Heart left ventricle (tissue), 13 donors: Measurements from ENCODE around the gene NAT8L.

Experiments used
- CTCF ChIP-seq, 12 donors: fragments of 200-600 bp; sonication (generic) in 4 of 12; IDR thresholded peaks; one replicate each; pipeline versions ENCODE4 v1.5.0 to v1.8.0; 2018 to 2022; ENCODE audit warnings: antibody characterized with exemption in 12 of 12, mild to moderate bottlenecking in 5 of 12
- POLR2A ChIP-seq, 2 donors: fragments of 450-650 bp; IDR thresholded peaks; one replicate each; pipeline ENCODE4 v1.6.1; 2017; ENCODE audit warnings: antibody characterized with exemption in 2 of 2, mild to moderate bottlenecking in 2 of 2, moderate library complexity in 2 of 2
- donor health status: ischemic (EF 13 %, LVEDD 7.1; RV severe dilation, severe dysfunction).
- donor health status: DM: no; HTN: yes; CAD: no.
- donor health status: DM: no; HTN: no; CAD: no.
- donor health status: ischemic (EF 25% LVEDD 6.9; RV normal size, moderate dysfunction).
- donor health status: ischemic (EF 25% LVEDD 5.7; RV mildly dilated, moderate dysfunction).
- donor health status: ischemic (EF 35%, LVEDD 5.7; RV mildly dilated, moderate dysfunction).
- donor health status: nonischemic (EF 11% LVEDD 7.7; RV severe dilation, severe dysfunction).
- donor health status: DM: yes; HTN: yes; CAD: no.
- donor health status: PGD.
- donor health status: ischemic (EF 29% LVEDD 5.4; RV normal size, mild dysfunction).
- donor health status: nonischemic (EF 23%, LVEDD 6.1; RV moderate dilation, normal function).

GRCh38 chr4:2091990-2092668, 33.0 kb downstream of the NAT8L start:
- no peak for TF ChIP-seq CTCF (IDR thresholded peaks at IDR 0.05)
- TF ChIP-seq POLR2A (IDR thresholded peaks at IDR 0.05): no peak
